Stimulated activated CD8-positive, alpha-beta memory T cell treated with anti-CD3 and anti-CD28 coated beads, Interleukin-7, amount 100 ng/mL, for 1 hour (primary cell): ENCODE measurements around the gene TMEM269.
"Not testable (repeated sequence)": the region's sequence is repeated elsewhere in the genome, so short reads cannot be mapped to it uniquely, and the experiment has no call there.

Source experiments
- DNase-seq, 2 donors: peaks; one replicate each; pipeline ENCODE4 v3.0.0-alpha.2; 2020; ENCODE audit warnings: low read depth in 2 of 2

TMEM269 gene

GRCh38 chr1:42748021-42748420 lies 36.8 kb upstream of the TMEM269 start:
- DNase-seq, result no peak

GRCh38 chr1:42748461-42749410 lies 36.1 kb upstream of the TMEM269 start:
- DNase-seq, result no peak

- DNase-seq, result no peak
Measured at GRCh38 chr1:42750041-42750440, 34.8 kb upstream of the TMEM269 start.

- DNase-seq, result not testable (repeated sequence)
Measured at GRCh38 chr1:42751511-42752070, 33.2 kb upstream of the TMEM269 start.

- no peak for DNase-seq
Measured at GRCh38 chr1:42752284-42752683, 32.5 kb upstream of the TMEM269 start.

- DNase-seq, result no peak
Measured at GRCh38 chr1:42753070-42753469, 31.7 kb upstream of the TMEM269 start.

- no peak for DNase-seq
Measured at GRCh38 chr1:42756956-42757891, 27.6 kb upstream of the TMEM269 start.

- no peak for DNase-seq
Measured at GRCh38 chr1:42757892-42758275, 26.9 kb upstream of the TMEM269 start.

GRCh38 chr1:42758641-42759040 lies 26.1 kb upstream of the TMEM269 start:
- no peak for DNase-seq

GRCh38 chr1:42759114-42759513 lies 25.7 kb upstream of the TMEM269 start:
- DNase-seq, result no peak

- no peak for DNase-seq
Measured at GRCh38 chr1:42761567-42761966, 23.2 kb upstream of the TMEM269 start.

- DNase-seq, result no peak
Measured at GRCh38 chr1:42762269-42762668, 22.5 kb upstream of the TMEM269 start.

GRCh38 chr1:42765269-42765668 lies 19.5 kb upstream of the TMEM269 start:
- DNase-seq, result no peak

GRCh38 chr1:42765832-42766740 lies 18.7 kb upstream of the TMEM269 start:
- no peak for DNase-seq

GRCh38 chr1:42766741-42767509 lies 17.9 kb upstream of the TMEM269 start, which contains the start of the genes C1orf50 and P3H1:
TSS of gene C1orf50 (plus strand) at chr1:42767249. CDS start at chr1:42767312, 63 bp downstream.
TSS of gene P3H1 (minus strand) at chr1:42767028. CDS start at chr1:42766971, 57 bp downstream.
- DNase-seq, result peak; percentile 98 to 99

- no peak for DNase-seq
Measured at GRCh38 chr1:42767510-42768000, 17.2 kb upstream of the TMEM269 start.

GRCh38 chr1:42768172-42768571 lies 16.6 kb upstream of the TMEM269 start:
- no peak for DNase-seq

GRCh38 chr1:42769811-42770210 lies 15.0 kb upstream of the TMEM269 start:
- no peak for DNase-seq

GRCh38 chr1:42773420-42773819 lies 11.4 kb upstream of the TMEM269 start:
- DNase-seq, result no peak
